Duodenal mucosa (tissue), 2 donors: ENCODE measurements around the gene ADGRG3.
A peak's percentile ranks its signal among the peaks of the same experiment; 100 is the strongest.

Experiments
- H3K27ac ChIP-seq: one replicate; pipeline ENCODE4 v1.7.0; 2013; ENCODE audit warnings: low read depth, low read length
- H3K27me3 ChIP-seq, 2 donors: one replicate each; pipeline ENCODE4 v1.7.0; 2013; ENCODE audit warnings: low read length in 2 of 2, control low read depth in 1 of 2; ENCODE audit not compliant: insufficient read depth in 2 of 2, control insufficient read depth in 1 of 2
- H3K36me3 ChIP-seq, 2 donors: one replicate each; pipeline ENCODE4 v1.7.0; 2013; ENCODE audit warnings: low read length in 2 of 2, control low read depth in 1 of 2; ENCODE audit not compliant: insufficient read depth in 2 of 2, control insufficient read depth in 1 of 2
- H3K4me1 ChIP-seq, 2 donors: one replicate each; pipeline ENCODE4 v1.7.0; 2013; ENCODE audit warnings: low read length in 2 of 2, control low read depth in 1 of 2; ENCODE audit not compliant: insufficient read depth in 2 of 2, control insufficient read depth in 1 of 2
- H3K4me3 ChIP-seq, 2 donors: one replicate each; pipeline ENCODE4 v1.7.0; 2013; ENCODE audit warnings: low read length in 2 of 2, low read depth in 1 of 2
- H3K9ac ChIP-seq, 2 donors: one replicate each; pipeline ENCODE4 v1.7.0; 2013; ENCODE audit warnings: low read length in 2 of 2, low read depth in 1 of 2
- H3K9me3 ChIP-seq, 2 donors: one replicate each; pipeline ENCODE4 v1.7.0; 2013; ENCODE audit warnings: low read length in 2 of 2, control low read depth in 1 of 2; ENCODE audit not compliant: control insufficient read depth in 1 of 2

Gene ADGRG3

GRCh38 chr16:57663917-57664661 lies 4.0 kb upstream of the ADGRG3 start:
- no peak overlapping the region for H3K4me3 ChIP-seq
- peaks cover 4 to 48% of the 10 kb centered on the region in 2 donors for H3K36me3 ChIP-seq
- H3K27me3 ChIP-seq = no peaks in the 10 kb centered on the region
- H3K9me3 ChIP-seq = no peaks in the 10 kb centered on the region
- no peak overlapping the region for H3K27ac ChIP-seq
- no peaks in the 10 kb centered on the region for H3K4me1 ChIP-seq
- no peak overlapping the region for H3K9ac ChIP-seq

GRCh38 chr16:57664662-57665025 lies 3.5 kb upstream of the ADGRG3 start:
- Histone ChIP-seq H3K36me3 (peaks cover 4 to 42% of the 10 kb centered on the region in 2 donors), H3K27me3 (no peaks in the 10 kb centered on the region), H3K4me1 (no peaks in the 10 kb centered on the region), H3K27ac (no peak overlapping the region), H3K9me3 (no peaks in the 10 kb centered on the region), H3K9ac (no peak overlapping the region), H3K4me3 (no peak overlapping the region)

- no peaks in the 10 kb centered on the region for H3K4me1 ChIP-seq
- H3K27me3 ChIP-seq = no peaks in the 10 kb centered on the region
- H3K27ac ChIP-seq = no peak overlapping the region
- H3K9me3 ChIP-seq = no peaks in the 10 kb centered on the region
- no peak overlapping the region for H3K4me3 ChIP-seq
- H3K9ac ChIP-seq = no peak overlapping the region
- peaks cover 4 to 35% of the 10 kb centered on the region in 2 donors for H3K36me3 ChIP-seq
Measured at GRCh38 chr16:57665541-57665940, 2.6 kb upstream of the ADGRG3 start.

- no peak overlapping the region for H3K9ac ChIP-seq
- no peak overlapping the region for H3K27ac ChIP-seq
- H3K27me3 ChIP-seq = no peaks in the 10 kb centered on the region
- H3K36me3 ChIP-seq = peaks cover 4 to 27% of the 10 kb centered on the region in 2 donors
- no peaks in the 10 kb centered on the region for H3K4me1 ChIP-seq
- H3K4me3 ChIP-seq = no peak overlapping the region
- H3K9me3 ChIP-seq = no peaks in the 10 kb centered on the region
Measured at GRCh38 chr16:57666353-57667047, 1.6 kb upstream of the ADGRG3 start.

- H3K9me3 ChIP-seq = no peaks in the 10 kb centered on the region
Measured at GRCh38 chr16:57667048-57667525, 1.0 kb upstream of the ADGRG3 start.

GRCh38 chr16:57667526-57668262 lies 412 bp upstream of the ADGRG3 start:
- Histone ChIP-seq H3K27me3 (no peaks in the 10 kb centered on the region), H3K9ac (no peak overlapping the region), H3K4me3 (no peak overlapping the region), H3K36me3 (peaks cover 0 to 15% of the 10 kb centered on the region in 2 donors), H3K9me3 (no peaks in the 10 kb centered on the region), H3K4me1 (no peaks in the 10 kb centered on the region), H3K27ac (peak overlapping the region; percentile 36)

More at GRCh38 chr16:57667048-57667525, 1.0 kb upstream of the ADGRG3 start:
- H3K27ac ChIP-seq = no peak overlapping the region
- no peak overlapping the region for H3K4me3 ChIP-seq
- H3K9ac ChIP-seq = no peak overlapping the region
- H3K27me3 ChIP-seq = no peaks in the 10 kb centered on the region
- no peaks in the 10 kb centered on the region for H3K4me1 ChIP-seq
- peaks cover under 1 to 21% of the 10 kb centered on the region in 2 donors for H3K36me3 ChIP-seq

- H3K4me1 ChIP-seq = no peaks in the 10 kb centered on the region
- H3K27ac ChIP-seq = no peak overlapping the region
- no peaks in the 10 kb centered on the region for H3K27me3 ChIP-seq
- H3K9ac ChIP-seq = peak overlapping the region in 1 of 2 donors; percentile 18
- H3K4me3 ChIP-seq = peak overlapping the region in 1 of 2 donors; percentile 5
- H3K36me3 ChIP-seq = peaks cover 0 to 4% of the 10 kb centered on the region in 2 donors
- no peaks in the 10 kb centered on the region for H3K9me3 ChIP-seq
Measured at GRCh38 chr16:57668630-57669475, 747 bp downstream of the ADGRG3 start.

GRCh38 chr16:57669476-57670162 lies 1.5 kb downstream of the ADGRG3 start:
- no peak overlapping the region for H3K4me3 ChIP-seq
- peaks cover 0 to under 1% of the 10 kb centered on the region in 2 donors for H3K36me3 ChIP-seq
- no peak overlapping the region for H3K9ac ChIP-seq
- H3K4me1 ChIP-seq = no peaks in the 10 kb centered on the region
- H3K9me3 ChIP-seq = no peaks in the 10 kb centered on the region
- H3K27me3 ChIP-seq = no peaks in the 10 kb centered on the region
- no peak overlapping the region for H3K27ac ChIP-seq

- no peak overlapping the region for H3K4me3 ChIP-seq
Measured at GRCh38 chr16:57670196-57670595, 2.1 kb downstream of the ADGRG3 start.

More at GRCh38 chr16:57670196-57670595, 2.1 kb downstream of the ADGRG3 start:
- H3K36me3 ChIP-seq = no peaks in the 10 kb centered on the region
- no peaks in the 10 kb centered on the region for H3K4me1 ChIP-seq
- H3K27me3 ChIP-seq = no peaks in the 10 kb centered on the region
- H3K27ac ChIP-seq = no peak overlapping the region
- H3K9me3 ChIP-seq = no peaks in the 10 kb centered on the region
- H3K9ac ChIP-seq = no peak overlapping the region
